Activated CD4-positive, alpha-beta T cell treated with anti-CD3 and anti-CD28 coated beads, Interleukin-2, amount 10 ng/mL, durations not matched to agents 24 days and 14 days (primary cell): ENCODE data around the gene RNU6-9. TPM values are rescaled to one million over a fixed set of nuclear protein-coding genes. Genes with fewer than 3 reads are reported as not detected.

Source experiments
- DNase-seq: peaks from one replicate; pipeline ENCODE4 v3.0.0; 2022
- H3K27ac Mint-ChIP-seq: one replicate; pipeline ENCODE4 v1.8.0; 2022; ENCODE audit warnings: mild to moderate bottlenecking, mixed read lengths
- H3K27me3 Mint-ChIP-seq: one replicate; pipeline ENCODE4 v1.8.0; 2022; ENCODE audit warnings: mixed read lengths
- H3K36me3 Mint-ChIP-seq: one replicate; pipeline ENCODE4 v1.8.0; 2022; ENCODE audit warnings: low read depth, mild to moderate bottlenecking, mixed read lengths
- H3K4me1 Mint-ChIP-seq: one replicate; pipeline ENCODE4 v1.8.0; 2021; ENCODE audit warnings: mixed read lengths
- H3K4me3 Mint-ChIP-seq: one replicate; pipeline ENCODE4 v1.8.0; 2022; ENCODE audit warnings: mild to moderate bottlenecking, moderate library complexity, mixed read lengths
- H3K9me3 Mint-ChIP-seq: one replicate; pipeline ENCODE4 v1.8.0; 2021; ENCODE audit warnings: mixed read lengths
- intact Hi-C: fragments of 100-400 bp; cut with micrococcal nuclease; formaldehyde crosslinking; loops from one replicate; pipeline ENCODE4 v1.15.1; 2023
- total RNA-seq: library from RNA; stranded (reverse); gene quantifications from 2 replicates; pipeline ENCODE4 v1.2.3, GENCODE V29; 2022

Gene RNU6-9
- total RNA-seq, 1 donor from 2014 or later = not detected

DNA sequence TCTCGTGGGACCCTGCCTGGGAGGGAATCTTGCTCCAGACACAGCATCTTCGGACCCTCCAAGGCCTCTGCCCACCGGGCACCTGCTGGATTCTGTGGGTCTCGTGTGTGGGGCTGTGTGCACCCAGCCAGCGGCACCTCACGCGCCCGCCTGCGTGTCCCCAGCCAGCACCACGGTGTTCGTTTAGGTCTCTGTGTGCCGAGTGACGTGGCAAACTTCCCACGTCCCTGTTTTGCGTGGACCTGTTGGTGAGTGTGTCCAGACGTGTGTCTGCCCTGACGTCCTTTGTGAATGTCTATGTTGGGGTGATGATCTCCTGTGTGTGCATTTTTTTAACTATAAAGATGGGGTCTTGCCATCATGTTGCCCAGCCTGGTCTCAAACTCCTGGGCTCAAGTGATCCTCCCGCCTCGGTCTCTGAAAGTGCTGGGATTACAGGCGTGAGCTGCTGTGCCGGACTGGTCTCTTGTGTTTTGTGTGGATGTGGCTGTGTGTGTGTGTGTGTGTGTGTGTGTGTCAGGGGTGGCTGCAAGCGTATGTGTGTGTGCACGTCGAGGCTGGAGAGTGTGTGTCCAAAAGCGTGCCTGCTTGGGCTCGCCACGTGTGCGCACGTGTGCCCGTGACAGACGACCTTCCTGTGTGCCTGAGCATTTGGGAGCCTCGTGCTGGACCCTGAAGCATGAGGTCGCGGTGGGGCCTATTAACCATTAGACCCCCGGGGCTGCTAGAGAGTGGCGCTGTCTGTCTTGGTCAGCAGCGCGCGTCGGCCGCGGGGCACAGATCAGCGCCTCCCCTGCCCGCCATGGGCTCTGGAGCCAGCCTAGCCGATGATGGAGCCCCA lies 48.2 kb downstream of the RNU6-9 start:
- no peak overlapping the region for H3K27ac Mint-ChIP-seq
- H3K4me3 Mint-ChIP-seq = peak overlapping the region; percentile 72
- peaks cover 28% of the 10 kb centered on the region for H3K36me3 Mint-ChIP-seq
- intact Hi-C loops = no loop called here
- H3K9me3 Mint-ChIP-seq = no peaks in the 10 kb centered on the region
- DNase-seq = no peak
- no peaks in the 10 kb centered on the region for H3K27me3 Mint-ChIP-seq
- peaks cover 20% of the 10 kb centered on the region for H3K4me1 Mint-ChIP-seq

GRCh38 chr19:942133-942645 lies 48.9 kb downstream of the RNU6-9 start:
- H3K27ac Mint-ChIP-seq = no peak overlapping the region
- no peak for DNase-seq
- no peaks in the 10 kb centered on the region for H3K9me3 Mint-ChIP-seq
- H3K36me3 Mint-ChIP-seq = peaks cover 24% of the 10 kb centered on the region
- intact Hi-C loops = no loop called here
- H3K27me3 Mint-ChIP-seq = no peaks in the 10 kb centered on the region
- H3K4me1 Mint-ChIP-seq = peaks cover 18% of the 10 kb centered on the region
- H3K4me3 Mint-ChIP-seq = no peak overlapping the region

Other genes with a start within 250 kb of the RNU6-9 start
- gene RNF126, start 230.3 kb upstream of the RNU6-9 start, total RNA-seq = 109 and 110 TPM in 2 replicates
- gene FSTL3, start 217.1 kb upstream of the RNU6-9 start, total RNA-seq = 7.2 and 7.7 TPM in 2 replicates
- not detected in 2 replicates for gene PRSS57, start 198.0 kb upstream of the RNU6-9 start, total RNA-seq
- gene PALM, start 184.5 kb upstream of the RNU6-9 start, total RNA-seq = 0.24 TPM in 1 of 2 replicates, not detected in the other
- gene MISP, start 142.4 kb upstream of the RNU6-9 start, total RNA-seq = not detected in 2 replicates
- gene PTBP1, start 96.0 kb upstream of the RNU6-9 start, total RNA-seq = 789 and 832 TPM in 2 replicates
- not detected in 2 replicates for gene PLPPR3, start 71.5 kb upstream of the RNU6-9 start, total RNA-seq
- gene AZU1, start 65.6 kb upstream of the RNU6-9 start, total RNA-seq = not detected in 2 replicates
- gene PRTN3, start 52.5 kb upstream of the RNU6-9 start, total RNA-seq = not detected in 2 replicates
- not detected in 2 replicates for gene ELANE, start 41.2 kb upstream of the RNU6-9 start, total RNA-seq
- gene CFD, start 33.8 kb upstream of the RNU6-9 start, total RNA-seq = 1.4 and 2.5 TPM in 2 replicates
- 58.1 and 61.1 TPM in 2 replicates for gene MED16, start 297 bp upstream of the RNU6-9 start, total RNA-seq
- gene R3HDM4, start 19.7 kb downstream of the RNU6-9 start, total RNA-seq = 86.8 and 91.5 TPM in 2 replicates
- 12.9 and 16.8 TPM in 2 replicates for gene KISS1R, start 23.8 kb downstream of the RNU6-9 start, total RNA-seq
- gene ARID3A, start 32.6 kb downstream of the RNU6-9 start, total RNA-seq = 35.6 and 36.6 TPM in 2 replicates
- gene WDR18, start 90.9 kb downstream of the RNU6-9 start, total RNA-seq = 104 and 111 TPM in 2 replicates
- gene GRIN3B, start 106.9 kb downstream of the RNU6-9 start, total RNA-seq = 0.07 TPM in 1 of 2 replicates, not detected in the other
- gene TMEM259, start 127.6 kb downstream of the RNU6-9 start, total RNA-seq = 154 and 156 TPM in 2 replicates
- not detected in 2 replicates for gene RNU6-2, start 128.0 kb downstream of the RNU6-9 start, total RNA-seq
- 112 TPM in 2 replicates for gene CNN2, start 133.1 kb downstream of the RNU6-9 start, total RNA-seq
- gene ABCA7, start 146.6 kb downstream of the RNU6-9 start, total RNA-seq = 15.8 TPM in 2 replicates
- 176 and 183 TPM in 2 replicates for gene ARHGAP45, start 173.7 kb downstream of the RNU6-9 start, total RNA-seq
- 273 and 274 TPM in 2 replicates for gene POLR2E, start 201.9 kb downstream of the RNU6-9 start, total RNA-seq
- 225 and 239 TPM in 2 replicates for gene GPX4, start 210.5 kb downstream of the RNU6-9 start, total RNA-seq